HL-60 (cell line): Measurements from ENCODE around the gene PGBD1.
"Not testable (repeated sequence)": the region's sequence is repeated elsewhere in the genome, so short reads cannot be mapped to it uniquely, and the experiment has no call there.

Experiments used
- DNase-seq, 2 experiments: peaks; one replicate each; pipeline ENCODE4 v3.0.0-alpha.2; 2010 to 2020; ENCODE audit warnings: low read depth in 1 of 2, low spot score in 1 of 2
- H3K27ac ChIP-seq: fragments of 250-450 bp; sonication (Bioruptor Pico); replicated peaks from 2 replicates; pipeline ENCODE4 v1.5.1; 2020; ENCODE audit warnings: mild to moderate bottlenecking, moderate library complexity
- H3K27me3 ChIP-seq: fragments of 250-450 bp; sonication (Bioruptor Pico); 2 replicates; pipeline ENCODE4 v1.5.1; 2021; ENCODE audit warnings: mild to moderate bottlenecking, moderate library complexity; ENCODE audit not compliant: insufficient read depth, poor library complexity, severe bottlenecking
- H3K4me3 ChIP-seq: replicated peaks from 2 replicates; pipeline ENCODE4 v1.5.1; 2011; ENCODE audit warnings: mild to moderate bottlenecking, control low read depth, low read length; ENCODE audit not compliant: insufficient read depth
- GABPA ChIP-seq: IDR thresholded peaks from 2 replicates; pipeline ENCODE4 v1.6.1; 2012; ENCODE audit warnings: low read depth
- POLR2AphosphoS5 ChIP-seq: IDR thresholded peaks from 2 replicates; pipeline ENCODE4 v1.6.1; 2012; ENCODE audit warnings: low read depth
- SPI1 ChIP-seq: IDR thresholded peaks from 2 replicates; pipeline ENCODE4 v1.6.1; 2012; ENCODE audit warnings: low read depth, mild to moderate bottlenecking, borderline replicate concordance
- TF ChIP-seq, protein P1 (sequence below): IDR thresholded peaks from one replicate; pipeline ENCODE4 v1.5.1; 2011; ENCODE audit warnings: low read length, control low read depth, inconsistent platforms; ENCODE audit not compliant: insufficient read depth
- TF ChIP-seq, protein P2 (sequence below): IDR thresholded peaks from 2 replicates; pipeline ENCODE4 v1.6.1; 2012; ENCODE audit warnings: low read depth; ENCODE audit not compliant: insufficient replicate concordance

The PGBD1 gene

DNA sequence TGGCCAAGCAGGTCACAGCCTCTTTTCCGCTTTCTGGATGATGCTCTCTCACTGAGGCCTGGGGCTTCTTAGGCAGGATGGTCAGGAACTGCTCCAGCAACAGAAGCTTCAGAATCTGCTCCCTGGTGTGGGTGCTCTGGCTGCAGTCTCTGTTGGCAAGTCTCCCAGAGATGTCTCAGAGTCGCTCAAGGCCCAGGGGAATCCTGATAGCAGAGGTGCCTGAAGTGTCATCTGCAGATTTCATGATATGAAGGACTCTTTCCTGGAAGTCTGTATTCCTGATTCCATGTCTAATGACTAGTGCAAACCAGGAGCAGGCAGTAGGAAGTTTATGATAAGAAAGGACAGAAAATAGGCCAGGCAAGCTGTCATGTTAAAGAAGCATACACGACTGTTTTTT is 34.3 kb downstream of the PGBD1 start:
- no peak for DNase-seq
- TF ChIP-seq, protein P1, sequence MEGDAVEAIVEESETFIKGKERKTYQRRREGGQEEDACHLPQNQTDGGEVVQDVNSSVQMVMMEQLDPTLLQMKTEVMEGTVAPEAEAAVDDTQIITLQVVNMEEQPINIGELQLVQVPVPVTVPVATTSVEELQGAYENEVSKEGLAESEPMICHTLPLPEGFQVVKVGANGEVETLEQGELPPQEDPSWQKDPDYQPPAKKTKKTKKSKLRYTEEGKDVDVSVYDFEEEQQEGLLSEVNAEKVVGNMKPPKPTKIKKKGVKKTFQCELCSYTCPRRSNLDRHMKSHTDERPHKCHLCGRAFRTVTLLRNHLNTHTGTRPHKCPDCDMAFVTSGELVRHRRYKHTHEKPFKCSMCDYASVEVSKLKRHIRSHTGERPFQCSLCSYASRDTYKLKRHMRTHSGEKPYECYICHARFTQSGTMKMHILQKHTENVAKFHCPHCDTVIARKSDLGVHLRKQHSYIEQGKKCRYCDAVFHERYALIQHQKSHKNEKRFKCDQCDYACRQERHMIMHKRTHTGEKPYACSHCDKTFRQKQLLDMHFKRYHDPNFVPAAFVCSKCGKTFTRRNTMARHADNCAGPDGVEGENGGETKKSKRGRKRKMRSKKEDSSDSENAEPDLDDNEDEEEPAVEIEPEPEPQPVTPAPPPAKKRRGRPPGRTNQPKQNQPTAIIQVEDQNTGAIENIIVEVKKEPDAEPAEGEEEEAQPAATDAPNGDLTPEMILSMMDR = no peak
- H3K27ac ChIP-seq = no peak overlapping the region
- H3K27me3 ChIP-seq = no peaks in the 10 kb centered on the region
- H3K4me3 ChIP-seq = no peak overlapping the region

DNA sequence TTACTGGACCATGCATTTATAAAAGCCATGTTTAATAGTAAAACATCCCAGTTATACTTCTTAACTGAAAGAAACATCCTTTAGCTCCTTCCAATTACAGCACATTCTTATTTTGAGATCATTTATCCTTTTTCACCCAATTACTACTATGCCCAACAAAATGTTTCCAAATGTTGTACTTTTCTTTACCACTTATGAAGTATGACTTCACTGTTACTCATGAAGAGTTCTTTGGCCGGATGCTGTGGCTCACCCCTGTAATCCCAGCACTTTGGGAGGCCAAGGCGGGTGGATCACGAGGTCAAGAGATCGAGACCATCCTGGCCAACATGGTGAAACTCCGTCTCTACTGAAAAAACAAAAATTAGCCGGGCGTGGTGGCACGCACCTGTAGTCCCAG is 36.5 kb downstream of the PGBD1 start:
- not testable (repeated sequence) for DNase-seq, H3K4me3 ChIP-seq, H3K27ac ChIP-seq, H3K27me3 ChIP-seq

DNA sequence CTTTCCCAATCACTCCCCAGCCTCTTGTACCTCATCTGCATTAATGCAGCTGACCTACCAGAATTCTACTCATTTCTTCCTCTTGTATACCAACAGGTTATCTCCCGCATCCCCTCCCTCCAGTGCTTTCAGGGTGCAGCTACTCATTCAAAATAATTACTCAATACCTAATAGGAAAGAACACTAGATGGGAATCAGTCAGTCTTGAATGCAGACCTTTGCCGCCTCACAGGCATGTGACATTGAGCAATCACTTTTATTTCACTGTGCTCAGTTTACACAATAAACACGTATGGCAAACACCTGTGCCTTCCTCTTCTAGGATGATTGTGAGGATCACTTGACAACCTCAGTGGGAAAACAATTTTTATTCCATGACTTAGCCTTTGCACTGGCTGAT is 41.3 kb downstream of the PGBD1 start:
- TF ChIP-seq POLR2AphosphoS5 (no peak), SPI1 (no peak), GABPA (no peak)
- TF ChIP-seq, protein P1 = no peak
- TF ChIP-seq, protein P2, sequence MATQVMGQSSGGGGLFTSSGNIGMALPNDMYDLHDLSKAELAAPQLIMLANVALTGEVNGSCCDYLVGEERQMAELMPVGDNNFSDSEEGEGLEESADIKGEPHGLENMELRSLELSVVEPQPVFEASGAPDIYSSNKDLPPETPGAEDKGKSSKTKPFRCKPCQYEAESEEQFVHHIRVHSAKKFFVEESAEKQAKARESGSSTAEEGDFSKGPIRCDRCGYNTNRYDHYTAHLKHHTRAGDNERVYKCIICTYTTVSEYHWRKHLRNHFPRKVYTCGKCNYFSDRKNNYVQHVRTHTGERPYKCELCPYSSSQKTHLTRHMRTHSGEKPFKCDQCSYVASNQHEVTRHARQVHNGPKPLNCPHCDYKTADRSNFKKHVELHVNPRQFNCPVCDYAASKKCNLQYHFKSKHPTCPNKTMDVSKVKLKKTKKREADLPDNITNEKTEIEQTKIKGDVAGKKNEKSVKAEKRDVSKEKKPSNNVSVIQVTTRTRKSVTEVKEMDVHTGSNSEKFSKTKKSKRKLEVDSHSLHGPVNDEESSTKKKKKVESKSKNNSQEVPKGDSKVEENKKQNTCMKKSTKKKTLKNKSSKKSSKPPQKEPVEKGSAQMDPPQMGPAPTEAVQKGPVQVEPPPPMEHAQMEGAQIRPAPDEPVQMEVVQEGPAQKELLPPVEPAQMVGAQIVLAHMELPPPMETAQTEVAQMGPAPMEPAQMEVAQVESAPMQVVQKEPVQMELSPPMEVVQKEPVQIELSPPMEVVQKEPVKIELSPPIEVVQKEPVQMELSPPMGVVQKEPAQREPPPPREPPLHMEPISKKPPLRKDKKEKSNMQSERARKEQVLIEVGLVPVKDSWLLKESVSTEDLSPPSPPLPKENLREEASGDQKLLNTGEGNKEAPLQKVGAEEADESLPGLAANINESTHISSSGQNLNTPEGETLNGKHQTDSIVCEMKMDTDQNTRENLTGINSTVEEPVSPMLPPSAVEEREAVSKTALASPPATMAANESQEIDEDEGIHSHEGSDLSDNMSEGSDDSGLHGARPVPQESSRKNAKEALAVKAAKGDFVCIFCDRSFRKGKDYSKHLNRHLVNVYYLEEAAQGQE = no peak
- H3K27me3 ChIP-seq = no peaks in the 10 kb centered on the region
- no peak overlapping the region for H3K27ac ChIP-seq
- H3K4me3 ChIP-seq = no peak overlapping the region
- DNase-seq = no peak

DNA sequence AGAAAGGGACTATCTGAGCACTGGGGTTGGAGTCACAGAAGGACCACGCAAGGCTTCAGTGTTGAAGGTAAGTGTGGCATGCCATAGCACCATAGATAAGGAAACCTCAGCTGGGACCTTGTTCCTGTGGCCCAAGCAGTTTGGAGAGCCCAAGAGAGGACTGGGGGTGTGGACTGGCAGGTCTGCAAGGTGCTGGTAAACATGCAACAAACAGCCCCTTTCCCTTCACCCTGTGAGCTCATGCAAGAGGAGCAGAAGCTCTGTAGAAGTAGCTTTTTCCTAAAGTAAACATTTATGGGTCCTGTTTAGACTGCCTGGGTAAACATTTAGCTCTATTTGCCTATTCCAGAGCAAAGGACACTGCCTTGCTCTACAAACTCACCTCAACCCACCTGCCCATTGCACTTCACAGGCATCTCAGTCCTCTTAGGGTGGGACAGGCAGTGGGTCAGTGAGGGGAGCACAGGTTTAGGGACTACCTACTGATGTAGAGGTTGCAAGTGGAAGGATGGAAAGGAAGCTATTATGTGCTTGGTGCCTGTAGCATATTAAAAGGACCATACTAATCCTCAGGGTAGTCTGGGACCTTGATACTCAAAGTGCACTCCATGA is 42.5 kb downstream of the PGBD1 start:
- no peak overlapping the region for H3K27ac ChIP-seq
- no peak for TF ChIP-seq SPI1
- TF ChIP-seq, protein P2 = no peak
- TF ChIP-seq POLR2AphosphoS5 = no peak
- TF ChIP-seq, protein P1 = no peak
- no peak for TF ChIP-seq GABPA
- DNase-seq = no peak

More for the DNA sequence above, 42.5 kb downstream of the PGBD1 start:
- no peak overlapping the region for H3K4me3 ChIP-seq
- no peaks in the 10 kb centered on the region for H3K27me3 ChIP-seq
